K562 (cell line): Measurements from ENCODE around the gene SLC6A13. TPM values are rescaled to one million over a fixed set of nuclear protein-coding genes. Genes with fewer than 3 reads are reported as not detected.

Experiments
- FOXM1 ChIP-seq, 2 experiments: fragments of 450-650 bp in 1 of 2; sonication (generic) in 1 of 2; formaldehyde crosslinking in 1 of 2; IDR thresholded peaks; 2 replicates each; pipeline versions ENCODE4 v1.6.1 to v1.9.0; 2017 to 2022; ENCODE audit warnings: low read depth in 2 of 2, mild to moderate bottlenecking in 2 of 2, missing genetic modification reagents in 1 of 2, moderate library complexity in 1 of 2
- JUN ChIP-seq, 2 experiments: sonication (generic) in 1 of 2; formaldehyde crosslinking in 1 of 2; IDR thresholded peaks; 2 replicates each; pipeline versions ENCODE4 v1.6.1 to v1.8.0; 2012 to 2022; ENCODE audit warnings: borderline replicate concordance in 2 of 2, mild to moderate bottlenecking in 2 of 2, improper control_type of control experiment in 1 of 2, low read depth in 1 of 2, low read length in 1 of 2, missing genetic modification reagents in 1 of 2
- ZNF3 ChIP-seq: fragments of 250-450 bp; sonication (Bioruptor Pico); IDR thresholded peaks from 2 replicates; pipeline ENCODE4 v1.5.0; 2021; ENCODE audit warnings: mild to moderate bottlenecking, moderate library complexity
- polyA plus RNA-seq, 8 experiments: library from polyadenylated mRNA; depleted of rRNA in 4 of 8; stranded (reverse) in 5 of 8; unstranded in 3 of 8; fragments of >200 nt; fragmentation: Nextera tagmentation in 2 of 8; fragmentation: Illumina TruSeq in 1 of 8; extraction: Ambion mirVana in 2 of 8; extraction: Trizol in 1 of 8; gene quantifications; 2 replicates each; pipeline versions ENCODE4 v1.2.1 to v1.2.3, GENCODE V29; 2011 to 2014; ENCODE audit warnings: inconsistent platforms in 1 of 8, missing spikeins in 1 of 8
- total RNA-seq, 7 experiments: library from RNA; depleted of rRNA in 6 of 7; stranded (reverse); fragments of >200 nt in 6 of 7; fragmentation: Illumina TruSeq in 2 of 7; extraction: Trizol in 2 of 7; gene quantifications; 2 replicates each; pipeline versions ENCODE4 v1.2.1 to v1.2.3, GENCODE V29; 2011 to 2021; ENCODE audit warnings: low replicate concordance in 1 of 7
- TF ChIP-seq, protein P1 (sequence below): fragments of 250-450 bp; sonication (Bioruptor Pico); IDR thresholded peaks from 2 replicates; pipeline ENCODE4 v1.8.0; 2021; ENCODE audit warnings: moderate library complexity, mild to moderate bottlenecking, inconsistent platforms
- TF ChIP-seq, protein P2 (sequence below): sonication (generic); formaldehyde crosslinking; IDR thresholded peaks from 2 replicates; pipeline ENCODE4 v1.8.1; 2023; ENCODE audit warnings: mild to moderate bottlenecking, missing genetic modification reagents, moderate library complexity
- TF ChIP-seq, protein P3 (sequence below): sonication (generic); formaldehyde crosslinking; IDR thresholded peaks from 2 replicates; pipeline ENCODE4 v1.8.0; 2022; ENCODE audit warnings: missing genetic modification reagents, mild to moderate bottlenecking, borderline replicate concordance
- TF ChIP-seq, protein P4 (sequence below), 2 experiments: fragments of 450-650 bp; IDR thresholded peaks; 2 replicates each; pipeline ENCODE4 v1.6.1; 2016; ENCODE audit warnings: mild to moderate bottlenecking in 2 of 2, borderline replicate concordance in 1 of 2, low read depth in 1 of 2, moderate library complexity in 1 of 2

SLC6A13 gene
- total and polyA plus RNA-seq, 9 of the 15 experiments (the other 6 are each of a cell fraction or from before 2014, with no cell fraction given), result 0.06 to 0.33 (median 0.22) TPM; not detected in 4

DNA sequence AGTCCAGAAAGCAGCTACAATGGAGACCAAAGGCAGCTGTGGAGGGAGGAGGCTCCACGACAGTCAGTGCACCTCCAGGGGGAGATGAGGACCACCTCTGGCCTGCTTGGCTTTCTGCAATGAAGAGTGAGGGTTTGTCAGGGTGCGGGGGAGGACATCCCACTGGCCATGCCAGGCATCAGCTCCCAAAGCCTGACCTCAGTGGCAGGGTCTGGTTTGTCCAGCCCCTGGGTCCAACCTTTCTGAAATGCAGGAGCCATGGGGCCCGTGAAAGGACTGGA, 83.9 kb downstream of the SLC6A13 start (continued):
- TF ChIP-seq, protein P1, sequence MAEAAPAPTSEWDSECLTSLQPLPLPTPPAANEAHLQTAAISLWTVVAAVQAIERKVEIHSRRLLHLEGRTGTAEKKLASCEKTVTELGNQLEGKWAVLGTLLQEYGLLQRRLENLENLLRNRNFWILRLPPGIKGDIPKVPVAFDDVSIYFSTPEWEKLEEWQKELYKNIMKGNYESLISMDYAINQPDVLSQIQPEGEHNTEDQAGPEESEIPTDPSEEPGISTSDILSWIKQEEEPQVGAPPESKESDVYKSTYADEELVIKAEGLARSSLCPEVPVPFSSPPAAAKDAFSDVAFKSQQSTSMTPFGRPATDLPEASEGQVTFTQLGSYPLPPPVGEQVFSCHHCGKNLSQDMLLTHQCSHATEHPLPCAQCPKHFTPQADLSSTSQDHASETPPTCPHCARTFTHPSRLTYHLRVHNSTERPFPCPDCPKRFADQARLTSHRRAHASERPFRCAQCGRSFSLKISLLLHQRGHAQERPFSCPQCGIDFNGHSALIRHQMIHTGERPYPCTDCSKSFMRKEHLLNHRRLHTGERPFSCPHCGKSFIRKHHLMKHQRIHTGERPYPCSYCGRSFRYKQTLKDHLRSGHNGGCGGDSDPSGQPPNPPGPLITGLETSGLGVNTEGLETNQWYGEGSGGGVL, result no peak
- TF ChIP-seq JUN (IDR thresholded peaks at IDR 0.05; ENCODE audit: borderline replicate concordance, low read depth, low read length) (no peak), JUN (CRISPR knock-in tag; IDR thresholded peaks at IDR 0.05; ENCODE audit: borderline replicate concordance) (no peak), FOXM1 (IDR thresholded peaks at IDR 0.05; ENCODE audit: low read depth) (no peak), FOXM1 (CRISPR knock-in tag; IDR thresholded peaks at IDR 0.05; ENCODE audit: low read depth) (no peak), ZNF3 (CRISPR knock-in tag) (no peak)
- TF ChIP-seq, protein P2, sequence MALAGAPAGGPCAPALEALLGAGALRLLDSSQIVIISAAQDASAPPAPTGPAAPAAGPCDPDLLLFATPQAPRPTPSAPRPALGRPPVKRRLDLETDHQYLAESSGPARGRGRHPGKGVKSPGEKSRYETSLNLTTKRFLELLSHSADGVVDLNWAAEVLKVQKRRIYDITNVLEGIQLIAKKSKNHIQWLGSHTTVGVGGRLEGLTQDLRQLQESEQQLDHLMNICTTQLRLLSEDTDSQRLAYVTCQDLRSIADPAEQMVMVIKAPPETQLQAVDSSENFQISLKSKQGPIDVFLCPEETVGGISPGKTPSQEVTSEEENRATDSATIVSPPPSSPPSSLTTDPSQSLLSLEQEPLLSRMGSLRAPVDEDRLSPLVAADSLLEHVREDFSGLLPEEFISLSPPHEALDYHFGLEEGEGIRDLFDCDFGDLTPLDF (CRISPR knock-in tag), result no peak
- TF ChIP-seq, protein P3, sequence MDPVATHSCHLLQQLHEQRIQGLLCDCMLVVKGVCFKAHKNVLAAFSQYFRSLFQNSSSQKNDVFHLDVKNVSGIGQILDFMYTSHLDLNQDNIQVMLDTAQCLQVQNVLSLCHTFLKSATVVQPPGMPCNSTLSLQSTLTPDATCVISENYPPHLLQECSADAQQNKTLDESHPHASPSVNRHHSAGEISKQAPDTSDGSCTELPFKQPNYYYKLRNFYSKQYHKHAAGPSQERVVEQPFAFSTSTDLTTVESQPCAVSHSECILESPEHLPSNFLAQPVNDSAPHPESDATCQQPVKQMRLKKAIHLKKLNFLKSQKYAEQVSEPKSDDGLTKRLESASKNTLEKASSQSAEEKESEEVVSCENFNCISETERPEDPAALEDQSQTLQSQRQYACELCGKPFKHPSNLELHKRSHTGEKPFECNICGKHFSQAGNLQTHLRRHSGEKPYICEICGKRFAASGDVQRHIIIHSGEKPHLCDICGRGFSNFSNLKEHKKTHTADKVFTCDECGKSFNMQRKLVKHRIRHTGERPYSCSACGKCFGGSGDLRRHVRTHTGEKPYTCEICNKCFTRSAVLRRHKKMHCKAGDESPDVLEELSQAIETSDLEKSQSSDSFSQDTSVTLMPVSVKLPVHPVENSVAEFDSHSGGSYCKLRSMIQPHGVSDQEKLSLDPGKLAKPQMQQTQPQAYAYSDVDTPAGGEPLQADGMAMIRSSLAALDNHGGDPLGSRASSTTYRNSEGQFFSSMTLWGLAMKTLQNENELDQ (CRISPR knock-in tag), result no peak
- TF ChIP-seq, protein P4, sequence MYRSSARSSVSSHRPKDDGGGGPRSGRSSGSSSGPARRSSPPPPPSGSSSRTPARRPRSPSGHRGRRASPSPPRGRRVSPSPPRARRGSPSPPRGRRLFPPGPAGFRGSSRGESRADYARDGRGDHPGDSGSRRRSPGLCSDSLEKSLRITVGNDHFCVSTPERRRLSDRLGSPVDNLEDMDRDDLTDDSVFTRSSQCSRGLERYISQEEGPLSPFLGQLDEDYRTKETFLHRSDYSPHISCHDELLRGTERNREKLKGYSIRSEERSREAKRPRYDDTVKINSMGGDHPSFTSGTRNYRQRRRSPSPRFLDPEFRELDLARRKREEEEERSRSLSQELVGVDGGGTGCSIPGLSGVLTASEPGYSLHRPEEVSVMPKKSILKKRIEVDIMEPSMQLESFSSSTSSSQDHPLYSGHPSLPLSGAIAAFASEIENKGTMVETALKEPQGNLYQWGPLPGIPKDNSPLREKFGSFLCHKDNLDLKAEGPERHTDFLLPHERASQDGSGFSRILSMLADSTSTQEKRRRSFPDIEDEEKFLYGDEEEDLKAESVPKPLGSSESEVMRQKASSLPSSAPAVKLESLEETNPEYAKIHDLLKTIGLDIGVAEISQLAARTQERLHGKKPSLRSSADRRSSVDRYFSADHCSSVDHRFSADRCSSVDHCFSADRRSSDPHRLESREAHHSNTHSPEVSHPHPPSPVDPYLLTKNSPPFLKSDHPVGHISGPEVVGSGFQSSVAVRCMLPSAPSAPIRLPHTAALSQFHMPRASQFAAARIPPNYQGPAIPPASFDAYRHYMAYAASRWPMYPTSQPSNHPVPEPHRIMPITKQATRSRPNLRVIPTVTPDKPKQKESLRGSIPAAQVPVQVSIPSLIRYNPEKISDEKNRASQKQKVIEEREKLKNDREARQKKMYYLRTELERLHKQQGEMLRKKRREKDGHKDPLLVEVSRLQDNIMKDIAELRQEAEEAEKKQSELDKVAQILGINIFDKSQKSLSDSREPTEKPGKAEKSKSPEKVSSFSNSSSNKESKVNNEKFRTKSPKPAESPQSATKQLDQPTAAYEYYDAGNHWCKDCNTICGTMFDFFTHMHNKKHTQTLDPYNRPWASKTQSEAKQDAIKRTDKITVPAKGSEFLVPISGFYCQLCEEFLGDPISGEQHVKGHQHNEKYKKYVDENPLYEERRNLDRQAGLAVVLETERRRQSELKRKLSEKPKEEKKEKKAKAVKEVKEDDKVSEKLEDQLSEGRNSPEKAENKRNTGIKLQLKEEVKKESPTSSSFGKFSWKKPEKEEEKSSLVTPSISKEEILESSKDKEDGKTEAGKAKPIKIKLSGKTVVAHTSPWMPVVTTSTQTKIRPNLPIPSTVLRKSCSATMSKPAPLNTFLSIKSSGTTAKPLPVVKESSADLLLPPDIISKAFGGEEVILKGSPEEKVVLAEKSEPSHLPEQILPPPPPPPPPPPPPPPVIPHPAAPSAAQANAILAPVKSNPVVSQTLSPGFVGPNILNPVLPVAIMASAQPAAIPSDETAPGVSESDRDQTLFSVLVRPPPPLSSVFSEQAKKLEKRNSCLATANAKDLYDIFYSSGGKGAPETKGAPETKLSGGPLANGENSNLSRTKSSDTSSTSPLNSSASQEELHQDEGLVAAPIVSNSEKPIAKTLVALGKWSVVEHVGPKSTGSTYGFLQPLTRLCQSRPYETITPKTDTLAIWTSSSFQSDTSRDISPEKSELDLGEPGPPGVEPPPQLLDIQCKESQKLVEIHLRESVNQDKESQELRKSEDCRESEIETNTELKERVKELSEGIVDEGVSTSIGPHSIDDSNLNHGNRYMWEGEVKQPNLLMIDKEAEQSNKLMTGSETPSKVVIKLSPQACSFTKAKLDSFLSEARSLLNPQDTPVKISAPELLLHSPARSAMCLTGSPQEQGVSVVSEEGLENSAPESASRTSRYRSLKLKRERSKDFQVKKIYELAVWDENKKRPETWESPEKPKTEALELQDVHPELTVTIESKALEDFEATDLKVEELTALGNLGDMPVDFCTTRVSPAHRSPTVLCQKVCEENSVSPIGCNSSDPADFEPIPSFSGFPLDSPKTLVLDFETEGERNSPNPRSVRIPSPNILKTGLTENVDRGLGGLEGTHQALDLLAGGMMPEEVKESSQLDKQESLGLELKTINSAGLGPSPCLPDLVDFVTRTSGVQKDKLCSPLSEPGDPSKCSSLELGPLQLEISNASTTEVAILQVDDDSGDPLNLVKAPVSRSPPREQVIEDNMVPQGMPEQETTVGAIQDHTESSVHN (IDR thresholded peaks at IDR 0.05; ENCODE audit: borderline replicate concordance in 1 of 2, low read depth in 1 of 2), result no peak
- TF ChIP-seq, all 486 proteins: peak for 0
